Lower lobe of right lung (tissue), 2 donors: ENCODE measurements around the gene ATP5ME. TPM values are rescaled to one million over a fixed set of nuclear protein-coding genes. Genes with fewer than 3 reads are reported as not detected.

Source experiments
- ATAC-seq, 2 donors: fragments of 200-7000 bp; cut with Tn5 transposase; one replicate each; pipeline ENCODE4 v1.9.1; 2020 to 2022; ENCODE audit warnings: mild to moderate bottlenecking in 2 of 2, moderate library complexity in 2 of 2
- DNase-seq: peaks from one replicate; pipeline ENCODE4 v3.0.0-alpha.2; 2020
- H3K27ac ChIP-seq: fragments of 200-600 bp; one replicate; pipeline ENCODE4 v1.8.0; 2022
- H3K27me3 ChIP-seq: fragments of 200-600 bp; one replicate; pipeline ENCODE4 v1.8.0; 2022; ENCODE audit warnings: low read depth
- H3K36me3 ChIP-seq: fragments of 200-600 bp; one replicate; pipeline ENCODE4 v1.8.0; 2022; ENCODE audit warnings: mild to moderate bottlenecking
- H3K4me1 ChIP-seq: fragments of 200-600 bp; one replicate; pipeline ENCODE4 v1.8.0; 2022
- H3K4me3 ChIP-seq: fragments of 200-600 bp; one replicate; pipeline ENCODE4 v1.8.0; 2022; ENCODE audit warnings: mild to moderate bottlenecking
- H3K9me3 ChIP-seq: fragments of 200-600 bp; one replicate; pipeline ENCODE4 v1.8.0; 2022
- CTCF ChIP-seq: fragments of 200-600 bp; IDR thresholded peaks from one replicate; pipeline ENCODE4 v1.8.0; 2022; ENCODE audit warnings: antibody characterized with exemption, mild to moderate bottlenecking
- intact Hi-C: fragments of 100-400 bp; cut with DNase I; formaldehyde crosslinking; loops from one replicate; pipeline ENCODE4 v1.11.0; 2022
- total RNA-seq: library from RNA; stranded (reverse); fragmentation: NEBNext Ultra II Directional; extraction: Animal tissue kit (Norgen Biotek cat#: 25700); gene quantifications from one replicate; pipeline ENCODE4 v1.2.1, GENCODE V29; 2021
- donor health status: DM: no; HTN: yes; CAD: no; lungs with severe emphysema.

Gene ATP5ME
- total RNA-seq, 1 donor from 2014 or later = 173 TPM

DNA sequence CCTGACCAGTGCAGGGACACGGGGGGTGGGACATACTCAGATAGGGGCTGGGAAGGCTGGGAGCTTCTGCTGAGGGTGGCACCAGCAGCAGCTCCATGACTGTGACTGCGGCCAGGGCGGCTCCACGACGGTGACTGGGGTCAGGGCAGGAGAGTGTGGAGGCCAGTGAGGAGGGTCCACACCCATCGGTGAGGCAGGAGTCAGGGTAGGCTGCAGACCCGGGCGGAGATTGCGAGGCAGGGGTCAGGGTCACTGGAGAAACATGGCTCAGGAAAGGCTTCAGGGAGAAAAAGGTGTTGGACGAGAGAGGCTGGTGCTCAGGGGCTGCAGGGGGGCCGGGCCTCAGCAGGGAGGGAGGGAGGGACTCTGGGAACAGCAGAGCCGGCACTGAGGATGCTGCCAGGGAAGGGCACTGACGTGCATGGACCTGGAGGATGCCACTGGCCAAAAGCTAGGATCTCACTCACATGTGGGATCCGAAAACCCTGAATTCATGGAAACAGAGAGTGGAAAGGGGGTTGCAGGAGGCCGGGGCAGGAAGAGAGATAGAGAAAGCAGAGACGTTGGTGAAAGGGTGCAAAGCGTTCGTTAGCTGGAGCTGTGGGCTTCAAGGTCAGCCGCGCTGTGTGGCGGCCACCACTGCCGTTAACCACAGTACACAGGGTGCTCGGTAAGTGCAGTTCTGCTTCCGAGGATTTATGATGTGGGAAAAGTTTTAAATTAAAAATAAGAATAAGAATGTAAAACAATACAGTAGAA, 22.0 kb downstream of the ATP5ME start:
- Histone ChIP-seq H3K9me3 (no peaks in the 10 kb centered on the region), H3K27ac (no peak overlapping the region), H3K27me3 (peaks cover 40% of the 10 kb centered on the region), H3K4me3 (no peak overlapping the region), H3K4me1 (no peaks in the 10 kb centered on the region), H3K36me3 (no peaks in the 10 kb centered on the region)
- DNase-seq = peak; percentile 21
- no peak for ATAC-seq
- TF ChIP-seq CTCF = no peak
- intact Hi-C loops = no loop called here

DNA sequence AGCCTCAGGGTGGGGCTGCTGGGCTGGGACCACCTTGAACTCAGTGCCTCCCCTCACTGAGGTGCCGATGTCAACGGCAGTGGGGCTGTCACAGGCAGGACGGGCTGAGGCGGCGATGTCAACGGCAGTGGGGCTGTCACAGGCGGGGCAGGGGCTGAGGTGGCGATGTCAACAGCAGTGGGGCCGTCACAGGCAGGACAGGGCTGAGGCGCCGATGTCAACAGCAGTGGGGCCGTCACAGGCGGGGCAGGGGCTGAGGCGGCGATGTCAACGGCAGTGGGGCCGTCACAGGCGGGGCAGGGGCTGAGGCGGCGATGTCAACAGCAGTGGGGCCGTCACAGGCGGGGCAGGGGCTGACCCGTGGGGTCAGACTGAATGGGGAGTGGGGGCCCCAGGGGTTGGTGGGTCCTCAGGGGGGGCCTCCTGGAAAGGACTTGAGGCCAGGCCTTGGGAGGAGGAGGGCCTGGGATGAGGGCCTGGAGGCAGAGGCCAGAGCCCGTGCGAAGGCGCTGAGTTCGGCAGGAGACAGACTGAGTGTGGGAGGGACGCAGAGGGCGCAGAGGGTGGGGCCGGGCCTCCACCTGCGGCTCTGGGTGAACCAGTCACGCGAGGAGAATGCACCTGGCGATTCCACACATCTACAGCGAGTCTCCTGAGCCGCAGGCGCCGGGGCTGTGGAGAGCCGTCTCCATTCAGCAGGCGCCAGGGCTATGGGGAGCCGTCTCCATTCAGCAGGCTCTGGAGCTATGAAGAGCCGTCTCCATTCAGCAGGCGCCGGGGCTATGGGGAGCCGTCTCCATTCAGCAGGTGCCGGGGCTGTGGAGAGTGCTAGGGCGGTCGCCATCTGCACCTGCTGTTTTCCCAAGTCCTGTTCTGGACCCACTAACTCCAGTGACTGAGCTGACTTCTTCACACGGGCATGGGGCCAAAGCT, 22.9 kb downstream of the ATP5ME start:
- DNase-seq (peak; percentile 45), ATAC-seq (peak in 1 of 2 donors; percentile 65)
- no peaks in the 10 kb centered on the region for H3K4me1 ChIP-seq
- TF ChIP-seq CTCF = no peak
- intact Hi-C loops = no loop called here
- H3K36me3 ChIP-seq = no peaks in the 10 kb centered on the region
- H3K27me3 ChIP-seq = peaks cover 44% of the 10 kb centered on the region
- no peaks in the 10 kb centered on the region for H3K9me3 ChIP-seq
- no peak overlapping the region for H3K27ac ChIP-seq
- H3K4me3 ChIP-seq = no peak overlapping the region

DNA sequence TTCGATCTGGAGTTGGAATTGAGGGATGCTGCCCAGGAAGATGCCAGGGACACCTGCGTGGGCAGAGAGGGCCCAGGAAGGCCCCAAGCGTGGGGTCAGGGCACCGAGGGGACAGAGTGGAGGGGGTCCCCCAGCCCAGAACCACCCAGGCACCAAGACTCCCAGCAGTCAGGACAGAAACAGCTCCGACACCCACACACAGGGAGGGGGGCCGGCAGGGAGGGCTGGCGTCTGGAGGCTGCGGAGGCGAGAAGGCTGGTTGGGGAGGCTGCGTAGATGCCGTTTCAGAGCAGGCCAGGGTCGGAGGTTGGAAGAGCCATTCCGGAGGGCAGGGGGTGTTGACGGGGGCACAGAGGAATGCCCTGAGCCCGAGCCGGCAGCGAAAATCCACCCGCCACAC, 23.6 kb downstream of the ATP5ME start:
- intact Hi-C loops = no loop called here
- no peak for ATAC-seq
- no peak overlapping the region for H3K27ac ChIP-seq
- no peaks in the 10 kb centered on the region for H3K9me3 ChIP-seq
- no peak overlapping the region for H3K4me3 ChIP-seq
- no peaks in the 10 kb centered on the region for H3K4me1 ChIP-seq
- H3K36me3 ChIP-seq = no peaks in the 10 kb centered on the region
- peaks cover 44% of the 10 kb centered on the region for H3K27me3 ChIP-seq
- peak; percentile 24 for DNase-seq
- TF ChIP-seq CTCF = no peak

GRCh38 chr4:649751-650310, 24.2 kb downstream of the ATP5ME start:
- Histone ChIP-seq H3K9me3 (no peaks in the 10 kb centered on the region), H3K36me3 (no peaks in the 10 kb centered on the region), H3K4me3 (no peak overlapping the region), H3K27ac (no peak overlapping the region), H3K4me1 (no peaks in the 10 kb centered on the region), H3K27me3 (peaks cover 44% of the 10 kb centered on the region)
- intact Hi-C loops = no loop called here
- no peak for TF ChIP-seq CTCF
- no peak for ATAC-seq
- peak; percentile 36 for DNase-seq

- H3K27me3 ChIP-seq = peaks cover 44% of the 10 kb centered on the region
- ATAC-seq = no peak
- TF ChIP-seq CTCF = no peak
Observed at GRCh38 chr4:649293-649625, 24.8 kb downstream of the ATP5ME start.

More at GRCh38 chr4:649293-649625, 24.8 kb downstream of the ATP5ME start:
- intact Hi-C loops = no loop called here
- Histone ChIP-seq H3K9me3 (no peaks in the 10 kb centered on the region), H3K36me3 (no peaks in the 10 kb centered on the region), H3K4me3 (no peak overlapping the region), H3K4me1 (no peaks in the 10 kb centered on the region), H3K27ac (no peak overlapping the region)
- peak; percentile 34 for DNase-seq
